HepG2 (cell line): Measurements from ENCODE around the gene PAPPA2. TPM values are rescaled to one million over a fixed set of nuclear protein-coding genes. Genes with fewer than 3 reads are reported as not detected.

ENCODE experiments used
- ATAC-seq: fragments of 200-7000 bp; cut with Tn5 transposase; 3 replicates; pipeline ENCODE4 v1.9.1; 2020; ENCODE audit warnings: mild to moderate bottlenecking, moderate library complexity
- BruUV-seq: library from RNA; stranded (reverse); fragments of 400-500 nt; replicated peaks from 2 replicates; lab custom pipeline; 2021; lab: Mats Ljungman, UMichigan
- CTCF ChIA-PET: fragments of 300-600 bp; formaldehyde crosslinking; extraction: SDS; loops from one replicate; lab custom pipeline; 2021; ENCODE audit warnings: low total read pairs, inconsistent platforms, low intra/inter-chr PET ratio; lab: Yijun Ruan, JAX
- POLR2A ChIA-PET: fragments of 350-600 bp; sonication (Branson Sonifier 250); formaldehyde crosslinking; loops from one replicate; lab custom pipeline; 2020; ENCODE audit warnings: antibody characterized with exemption, inconsistent platforms; lab: Yijun Ruan, JAX
- DNase-seq: peaks from one replicate; pipeline ENCODE4 v3.0.0-alpha.2; 2015; ENCODE audit warnings: low spot score
- FAIRE-seq: peaks from 3 replicates; lab custom pipeline; 2011; peaks lifted over from hg19 to GRCh38; lab: Jason Lieb, UNC
- H2AFZ ChIP-seq: one replicate; pipeline ENCODE4 v1.6.1; 2011; ENCODE audit warnings: low read length, inconsistent platforms
- H3K27ac ChIP-seq: fragments of 300-600 bp; 3 replicates; pipeline ENCODE4 v1.8.0; 2011; ENCODE audit warnings: mixed run types, mild to moderate bottlenecking, mixed read lengths, low read length, inconsistent platforms; ENCODE audit not compliant: insufficient read depth; ENCODE audit errors: extremely low read length
- H3K27me3 ChIP-seq, 2 experiments: fragments of 200-600 bp in 1 of 2; 2 replicates in 1 of 2; 3 replicates in 1 of 2; pipeline versions ENCODE4 v1.6.0 to v1.8.0; 2011; ENCODE audit warnings: low read length in 2 of 2, mild to moderate bottlenecking in 2 of 2, moderate library complexity in 2 of 2, inconsistent platforms in 1 of 2; ENCODE audit not compliant: insufficient read depth in 2 of 2, control insufficient read depth in 1 of 2
- H3K36me3 ChIP-seq, 2 experiments: fragments of 200-600 bp in 1 of 2; replicated peaks in 1 of 2; 2 replicates in 1 of 2; 3 replicates in 1 of 2; pipeline versions ENCODE4 v1.5.1 to v1.8.0; 2011; ENCODE audit warnings: low read length in 2 of 2, inconsistent platforms in 1 of 2; ENCODE audit not compliant: insufficient read depth in 2 of 2, control insufficient read depth in 1 of 2
- H3K4me1 ChIP-seq: 2 replicates; pipeline ENCODE4 v1.5.1; 2012; ENCODE audit warnings: low read length, inconsistent platforms; ENCODE audit not compliant: insufficient read depth
- H3K4me2 ChIP-seq: 2 replicates; pipeline ENCODE4 v1.6.0; 2011; ENCODE audit warnings: low read depth, low read length, inconsistent platforms
- H3K4me3 ChIP-seq, 3 experiments: fragments of 200-600 bp in 1 of 3; sonication (generic), shearing (Covaris generic) in 1 of 3; replicated peaks in 1 of 3; 2 replicates each; pipeline ENCODE4 v1.5.1; 2011 to 2016; ENCODE audit warnings: low read length in 3 of 3, inconsistent platforms in 2 of 3, low read depth in 2 of 3, mild to moderate bottlenecking in 2 of 3, control low read depth in 1 of 3, mixed read lengths in 1 of 3; ENCODE audit not compliant: insufficient read depth in 1 of 3
- H3K79me2 ChIP-seq: one replicate; pipeline ENCODE4 v1.6.1; 2011; ENCODE audit warnings: low read length, inconsistent platforms; ENCODE audit not compliant: insufficient read depth
- H3K9ac ChIP-seq: 2 replicates; pipeline ENCODE4 v1.6.0; 2011; ENCODE audit warnings: mild to moderate bottlenecking, low read depth, low read length, inconsistent platforms; ENCODE audit not compliant: insufficient read depth
- H3K9me3 ChIP-seq: 2 replicates; pipeline ENCODE4 v1.5.1; 2012; ENCODE audit warnings: mild to moderate bottlenecking, low read length
- H4K20me1 ChIP-seq: 2 replicates; pipeline ENCODE4 v1.6.0; 2011; ENCODE audit warnings: inconsistent platforms, mild to moderate bottlenecking, low read length, moderate library complexity; ENCODE audit not compliant: insufficient read depth
- CEBPB ChIP-seq: IDR thresholded peaks from 2 replicates; pipeline ENCODE4 v1.6.1; 2011; ENCODE audit warnings: low read depth, low read length, improper control_type of control experiment, borderline replicate concordance
- HNRNPUL1 ChIP-seq: fragments of 200-400 bp; formaldehyde crosslinking; IDR thresholded peaks from 2 replicates; pipeline ENCODE4 v1.6.1; 2017; ENCODE audit warnings: low read depth, mild to moderate bottlenecking, low read length, moderate library complexity
- MAFF ChIP-seq: IDR thresholded peaks from 2 replicates; pipeline ENCODE4 v1.6.1; 2011; ENCODE audit warnings: low read depth, low read length, improper control_type of control experiment
- MTF1 ChIP-seq: sonication (generic); formaldehyde crosslinking; IDR thresholded peaks from 2 replicates; pipeline ENCODE4 v1.5.0; 2020; ENCODE audit warnings: missing genetic modification reagents
- RCOR2 ChIP-seq: IDR thresholded peaks from 2 replicates; pipeline ENCODE4 v1.6.1; 2016; ENCODE audit warnings: missing biosample characterization, missing genetic modification reagents
- REPIN1 ChIP-seq: sonication (generic); formaldehyde crosslinking; IDR thresholded peaks from 2 replicates; pipeline ENCODE4 v1.8.0; 2022; ENCODE audit warnings: missing genetic modification reagents, low read depth, mild to moderate bottlenecking, borderline replicate concordance
- SPEN ChIP-seq: sonication (generic); formaldehyde crosslinking; IDR thresholded peaks from 2 replicates; pipeline ENCODE4 v1.5.1; 2020; ENCODE audit warnings: low read depth, mild to moderate bottlenecking, missing genetic modification reagents
- SRSF4 ChIP-seq: fragments of 200-400 bp; formaldehyde crosslinking; IDR thresholded peaks from one replicate; pipeline ENCODE4 v1.6.1; 2018; ENCODE audit warnings: mild to moderate bottlenecking, low read depth, low read length, moderate library complexity; ENCODE audit not compliant: poor library complexity, severe bottlenecking
- ZMYM3 ChIP-seq: sonication (generic); formaldehyde crosslinking; IDR thresholded peaks from 2 replicates; pipeline ENCODE4 v1.5.1; 2020; ENCODE audit warnings: mild to moderate bottlenecking, missing genetic modification reagents
- ZNF326 ChIP-seq: sonication (generic); formaldehyde crosslinking; IDR thresholded peaks from 2 replicates; pipeline ENCODE4 v1.4.0; 2020; ENCODE audit warnings: missing genetic modification reagents, borderline replicate concordance
- ZNF619 ChIP-seq: sonication (generic); formaldehyde crosslinking; IDR thresholded peaks from 2 replicates; pipeline ENCODE4 v1.4.0; 2020; ENCODE audit warnings: mild to moderate bottlenecking, missing genetic modification reagents
- ZNF781 ChIP-seq: sonication (generic); formaldehyde crosslinking; IDR thresholded peaks from 2 replicates; pipeline ENCODE4 v1.5.1; 2020; ENCODE audit warnings: borderline replicate concordance, mild to moderate bottlenecking, missing genetic modification reagents; ENCODE audit errors: not compliant biosample characterization
- ZNF883 ChIP-seq: sonication (generic); formaldehyde crosslinking; IDR thresholded peaks from 2 replicates; pipeline ENCODE4 v1.5.1; 2020; ENCODE audit warnings: mild to moderate bottlenecking, missing genetic modification reagents; ENCODE audit errors: not compliant biosample characterization
- WGBS: methylation state at CpG from one replicate; pipeline ENCODE4 v1.1.6; 2017; ENCODE audit warnings: low lambda C conversion rate; 5-methylcytosine and 5-hydroxymethylcytosine counted together
- in situ Hi-C: cut with HindIII; loops from 2 replicates; pipeline ENCODE4 v1.10.0; 2017; ENCODE audit warnings: low pct_unique_long_range_greater_than_20kb; ENCODE audit not compliant: extremely low pct_ligation_motif_present
- intact Hi-C: fragments of 100-400 bp; cut with micrococcal nuclease; formaldehyde crosslinking; loops from one replicate; pipeline ENCODE4 v1.10.0; 2022; ENCODE audit not compliant: unreplicated experiment
- polyA plus RNA-seq, 8 experiments: library from polyadenylated mRNA; depleted of rRNA in 3 of 8; stranded (reverse) in 7 of 8; unstranded in 1 of 8; fragments of >200 nt; fragmentation: Illumina TruSeq in 4 of 8; extraction: Trizol in 4 of 8; gene quantifications; 2 replicates each; pipeline versions ENCODE4 v1.2.1 to v1.2.3, GENCODE V29; 2011 to 2016; ENCODE audit warnings: low read depth in 4 of 8, missing spikeins in 1 of 8, mixed read lengths in 1 of 8; ENCODE audit not compliant: insufficient read depth in 1 of 8
- total RNA-seq, 5 experiments: library from RNA; depleted of rRNA; stranded (reverse); fragments of >200 nt; fragmentation: Illumina TruSeq; extraction: Trizol; gene quantifications; 2 replicates each; pipeline ENCODE4 v1.2.3, GENCODE V29; 2016; ENCODE audit warnings: low read depth in 1 of 5
- TF ChIP-seq, protein P1 (sequence below): sonication (generic); formaldehyde crosslinking; IDR thresholded peaks from 2 replicates; pipeline ENCODE4 v1.4.0; 2020; ENCODE audit warnings: mild to moderate bottlenecking, missing genetic modification reagents
- TF ChIP-seq, protein P2 (sequence below): sonication (generic); formaldehyde crosslinking; IDR thresholded peaks from 2 replicates; pipeline ENCODE4 v1.8.0; 2022; ENCODE audit warnings: missing genetic modification reagents, mild to moderate bottlenecking, moderate library complexity, borderline replicate concordance
- TF ChIP-seq, protein P3 (sequence below): sonication (generic); formaldehyde crosslinking; IDR thresholded peaks from 2 replicates; pipeline ENCODE4 v1.9.0; 2021; ENCODE audit warnings: mild to moderate bottlenecking, missing genetic modification reagents

Gene PAPPA2
- total and polyA plus RNA-seq, 2 of the 13 experiments (the other 11 are each of a cell fraction or from before 2014, with no cell fraction given), result 0.01 TPM; not detected in 1

DNA sequence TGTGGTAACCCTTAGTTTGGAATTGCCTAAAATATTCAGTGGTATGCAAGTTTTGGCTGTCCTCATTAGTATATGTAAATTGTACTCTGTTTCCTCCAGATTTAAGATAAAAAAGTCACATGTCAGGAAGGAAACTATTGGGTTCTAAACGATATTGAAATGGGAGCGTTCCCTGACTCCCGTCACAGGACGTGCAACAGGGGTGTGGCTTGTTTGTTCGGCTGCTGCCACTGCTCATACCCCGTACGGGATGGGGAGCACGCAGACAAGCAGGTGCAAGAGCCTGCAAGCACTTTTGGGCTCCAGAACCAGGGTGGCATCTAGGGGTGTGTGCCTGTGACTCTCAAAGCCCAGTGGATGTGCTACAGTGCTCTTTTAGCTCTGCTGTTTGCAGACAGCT, 6.2 kb upstream of the PAPPA2 start:
- POLR2A ChIA-PET, result no interaction called here
- in situ Hi-C loops, result loop anchor here (25.0 kb wide), 1 partner anchor 1094 kb away; no protein-coding TSS in a partner anchor
- TF ChIP-seq ZMYM3 (CRISPR knock-in tag) (no peak), HNRNPUL1 (no peak), ZNF883 (CRISPR knock-in tag) (no peak), SRSF4 (no peak), ZNF326 (CRISPR knock-in tag) (no peak), REPIN1 (CRISPR knock-in tag) (no peak), CEBPB (no peak), MAFF (no peak), ZNF781 (CRISPR knock-in tag) (no peak), ZNF619 (CRISPR knock-in tag) (no peak), MTF1 (CRISPR knock-in tag) (no peak), SPEN (no peak), RCOR2 (CRISPR knock-in tag) (no peak)
- TF ChIP-seq, protein P1, sequence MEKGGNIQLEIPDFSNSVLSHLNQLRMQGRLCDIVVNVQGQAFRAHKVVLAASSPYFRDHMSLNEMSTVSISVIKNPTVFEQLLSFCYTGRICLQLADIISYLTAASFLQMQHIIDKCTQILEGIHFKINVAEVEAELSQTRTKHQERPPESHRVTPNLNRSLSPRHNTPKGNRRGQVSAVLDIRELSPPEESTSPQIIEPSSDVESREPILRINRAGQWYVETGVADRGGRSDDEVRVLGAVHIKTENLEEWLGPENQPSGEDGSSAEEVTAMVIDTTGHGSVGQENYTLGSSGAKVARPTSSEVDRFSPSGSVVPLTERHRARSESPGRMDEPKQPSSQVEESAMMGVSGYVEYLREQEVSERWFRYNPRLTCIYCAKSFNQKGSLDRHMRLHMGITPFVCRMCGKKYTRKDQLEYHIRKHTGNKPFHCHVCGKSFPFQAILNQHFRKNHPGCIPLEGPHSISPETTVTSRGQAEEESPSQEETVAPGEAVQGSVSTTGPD, result no peak
- TF ChIP-seq, protein P2, sequence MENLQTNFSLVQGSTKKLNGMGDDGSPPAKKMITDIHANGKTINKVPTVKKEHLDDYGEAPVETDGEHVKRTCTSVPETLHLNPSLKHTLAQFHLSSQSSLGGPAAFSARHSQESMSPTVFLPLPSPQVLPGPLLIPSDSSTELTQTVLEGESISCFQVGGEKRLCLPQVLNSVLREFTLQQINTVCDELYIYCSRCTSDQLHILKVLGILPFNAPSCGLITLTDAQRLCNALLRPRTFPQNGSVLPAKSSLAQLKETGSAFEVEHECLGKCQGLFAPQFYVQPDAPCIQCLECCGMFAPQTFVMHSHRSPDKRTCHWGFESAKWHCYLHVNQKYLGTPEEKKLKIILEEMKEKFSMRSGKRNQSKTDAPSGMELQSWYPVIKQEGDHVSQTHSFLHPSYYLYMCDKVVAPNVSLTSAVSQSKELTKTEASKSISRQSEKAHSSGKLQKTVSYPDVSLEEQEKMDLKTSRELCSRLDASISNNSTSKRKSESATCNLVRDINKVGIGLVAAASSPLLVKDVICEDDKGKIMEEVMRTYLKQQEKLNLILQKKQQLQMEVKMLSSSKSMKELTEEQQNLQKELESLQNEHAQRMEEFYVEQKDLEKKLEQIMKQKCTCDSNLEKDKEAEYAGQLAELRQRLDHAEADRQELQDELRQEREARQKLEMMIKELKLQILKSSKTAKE (CRISPR knock-in tag), result no peak
- TF ChIP-seq, protein P3, sequence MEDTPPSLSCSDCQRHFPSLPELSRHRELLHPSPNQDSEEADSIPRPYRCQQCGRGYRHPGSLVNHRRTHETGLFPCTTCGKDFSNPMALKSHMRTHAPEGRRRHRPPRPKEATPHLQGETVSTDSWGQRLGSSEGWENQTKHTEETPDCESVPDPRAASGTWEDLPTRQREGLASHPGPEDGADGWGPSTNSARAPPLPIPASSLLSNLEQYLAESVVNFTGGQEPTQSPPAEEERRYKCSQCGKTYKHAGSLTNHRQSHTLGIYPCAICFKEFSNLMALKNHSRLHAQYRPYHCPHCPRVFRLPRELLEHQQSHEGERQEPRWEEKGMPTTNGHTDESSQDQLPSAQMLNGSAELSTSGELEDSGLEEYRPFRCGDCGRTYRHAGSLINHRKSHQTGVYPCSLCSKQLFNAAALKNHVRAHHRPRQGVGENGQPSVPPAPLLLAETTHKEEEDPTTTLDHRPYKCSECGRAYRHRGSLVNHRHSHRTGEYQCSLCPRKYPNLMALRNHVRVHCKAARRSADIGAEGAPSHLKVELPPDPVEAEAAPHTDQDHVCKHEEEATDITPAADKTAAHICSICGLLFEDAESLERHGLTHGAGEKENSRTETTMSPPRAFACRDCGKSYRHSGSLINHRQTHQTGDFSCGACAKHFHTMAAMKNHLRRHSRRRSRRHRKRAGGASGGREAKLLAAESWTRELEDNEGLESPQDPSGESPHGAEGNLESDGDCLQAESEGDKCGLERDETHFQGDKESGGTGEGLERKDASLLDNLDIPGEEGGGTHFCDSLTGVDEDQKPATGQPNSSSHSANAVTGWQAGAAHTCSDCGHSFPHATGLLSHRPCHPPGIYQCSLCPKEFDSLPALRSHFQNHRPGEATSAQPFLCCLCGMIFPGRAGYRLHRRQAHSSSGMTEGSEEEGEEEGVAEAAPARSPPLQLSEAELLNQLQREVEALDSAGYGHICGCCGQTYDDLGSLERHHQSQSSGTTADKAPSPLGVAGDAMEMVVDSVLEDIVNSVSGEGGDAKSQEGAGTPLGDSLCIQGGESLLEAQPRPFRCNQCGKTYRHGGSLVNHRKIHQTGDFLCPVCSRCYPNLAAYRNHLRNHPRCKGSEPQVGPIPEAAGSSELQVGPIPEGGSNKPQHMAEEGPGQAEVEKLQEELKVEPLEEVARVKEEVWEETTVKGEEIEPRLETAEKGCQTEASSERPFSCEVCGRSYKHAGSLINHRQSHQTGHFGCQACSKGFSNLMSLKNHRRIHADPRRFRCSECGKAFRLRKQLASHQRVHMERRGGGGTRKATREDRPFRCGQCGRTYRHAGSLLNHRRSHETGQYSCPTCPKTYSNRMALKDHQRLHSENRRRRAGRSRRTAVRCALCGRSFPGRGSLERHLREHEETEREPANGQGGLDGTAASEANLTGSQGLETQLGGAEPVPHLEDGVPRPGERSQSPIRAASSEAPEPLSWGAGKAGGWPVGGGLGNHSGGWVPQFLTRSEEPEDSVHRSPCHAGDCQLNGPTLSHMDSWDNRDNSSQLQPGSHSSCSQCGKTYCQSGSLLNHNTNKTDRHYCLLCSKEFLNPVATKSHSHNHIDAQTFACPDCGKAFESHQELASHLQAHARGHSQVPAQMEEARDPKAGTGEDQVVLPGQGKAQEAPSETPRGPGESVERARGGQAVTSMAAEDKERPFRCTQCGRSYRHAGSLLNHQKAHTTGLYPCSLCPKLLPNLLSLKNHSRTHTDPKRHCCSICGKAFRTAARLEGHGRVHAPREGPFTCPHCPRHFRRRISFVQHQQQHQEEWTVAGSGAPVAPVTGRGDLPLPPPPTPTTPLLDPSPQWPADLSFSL (CRISPR knock-in tag), result no peak

More for the DNA sequence above, 6.2 kb upstream of the PAPPA2 start:
- Histone ChIP-seq H2AFZ (no peak overlapping the region), H3K4me2 (no peak overlapping the region), H3K27ac (no peak overlapping the region), H3K9ac (no peak overlapping the region), H4K20me1 (no peaks in the 10 kb centered on the region), H3K4me3 (no peak overlapping the region), H3K27me3 (no peaks in the 10 kb centered on the region), H3K36me3 (no peaks in the 10 kb centered on the region), H3K9me3 (no peaks in the 10 kb centered on the region), H3K4me1 (no peaks in the 10 kb centered on the region), H3K79me2 (no peaks in the 10 kb centered on the region)
- FAIRE-seq (no peak), ATAC-seq (no peak), DNase-seq (no peak)
- intact Hi-C loops, result no loop called here
- no TSS peak for BruUV-seq
- CTCF ChIA-PET, result no interaction called here
- WGBS, result 20% methylated on average over 7 of the region's 8 CpGs
